Endothelial cell of umbilical vein (primary cell): ENCODE results near the gene SMAD3.
"Not testable (repeated sequence)": the region's sequence is repeated elsewhere in the genome, so short reads cannot be mapped to it uniquely, and the experiment has no call there.

Source experiments
- CTCF ChIP-seq, 2 donors: IDR thresholded peaks; 1 replicate in 1 of 2; 2 replicates in 1 of 2; pipeline ENCODE4 v1.5.1; 2011; ENCODE audit warnings: low read length in 2 of 2, mild to moderate bottlenecking in 2 of 2, moderate library complexity in 2 of 2, control low read depth in 1 of 2, inconsistent platforms in 1 of 2, low read depth in 1 of 2; ENCODE audit not compliant: insufficient read depth in 1 of 2; ENCODE audit errors: extremely low read depth in 1 of 2
- EZH2 ChIP-seq: IDR thresholded peaks from 2 replicates; pipeline ENCODE4 v1.6.1; 2012; ENCODE audit warnings: borderline replicate concordance, low read depth, mild to moderate bottlenecking, moderate library complexity, low read length, inconsistent platforms; ENCODE audit not compliant: severe bottlenecking
- JUN ChIP-seq: IDR thresholded peaks from 2 replicates; pipeline ENCODE4 v1.6.1; 2011; ENCODE audit warnings: borderline replicate concordance, low read depth; ENCODE audit not compliant: insufficient read length, insufficient read depth
- MAX ChIP-seq: IDR thresholded peaks from 2 replicates; pipeline ENCODE4 v1.6.1; 2011; ENCODE audit not compliant: insufficient read depth, insufficient read length

DNA sequence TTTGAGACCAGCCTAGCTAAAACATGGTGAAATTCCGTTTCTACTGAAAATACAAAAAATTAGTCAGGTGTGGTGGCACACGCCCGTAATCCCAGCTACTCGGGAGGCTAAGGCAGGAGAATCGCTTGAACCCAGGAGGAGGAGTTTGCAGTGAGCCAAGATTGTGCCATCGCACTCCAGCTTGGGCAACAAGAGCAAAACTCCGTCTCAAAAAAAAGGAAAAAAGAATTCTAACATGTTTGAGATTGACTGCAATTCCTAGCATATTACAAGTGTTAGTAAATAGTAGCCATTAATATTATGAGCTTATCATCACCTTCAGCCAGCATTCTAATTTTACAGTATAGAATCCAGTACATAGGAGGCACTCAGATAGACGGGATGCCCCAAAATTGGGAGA, 57.9 kb downstream of the SMAD3 start:
- not testable (repeated sequence) for TF ChIP-seq CTCF (IDR thresholded peaks at IDR 0.05; ENCODE audit: extremely low read depth in 1 of 2, insufficient read depth in 1 of 2, low read depth in 1 of 2, low read length in 2 of 2); MAX; EZH2; JUN
